GM21423 (cell line): Measurements from ENCODE around the gene KISS1.

ENCODE experiments used
- ATAC-seq: cut with Tn5 transposase; IDR thresholded peaks from one replicate; pipeline ENCODE4 v1.9.1; 2021; ENCODE audit warnings: mild to moderate bottlenecking, moderate library complexity; ENCODE audit not compliant: unreplicated experiment

KISS1 gene

DNA sequence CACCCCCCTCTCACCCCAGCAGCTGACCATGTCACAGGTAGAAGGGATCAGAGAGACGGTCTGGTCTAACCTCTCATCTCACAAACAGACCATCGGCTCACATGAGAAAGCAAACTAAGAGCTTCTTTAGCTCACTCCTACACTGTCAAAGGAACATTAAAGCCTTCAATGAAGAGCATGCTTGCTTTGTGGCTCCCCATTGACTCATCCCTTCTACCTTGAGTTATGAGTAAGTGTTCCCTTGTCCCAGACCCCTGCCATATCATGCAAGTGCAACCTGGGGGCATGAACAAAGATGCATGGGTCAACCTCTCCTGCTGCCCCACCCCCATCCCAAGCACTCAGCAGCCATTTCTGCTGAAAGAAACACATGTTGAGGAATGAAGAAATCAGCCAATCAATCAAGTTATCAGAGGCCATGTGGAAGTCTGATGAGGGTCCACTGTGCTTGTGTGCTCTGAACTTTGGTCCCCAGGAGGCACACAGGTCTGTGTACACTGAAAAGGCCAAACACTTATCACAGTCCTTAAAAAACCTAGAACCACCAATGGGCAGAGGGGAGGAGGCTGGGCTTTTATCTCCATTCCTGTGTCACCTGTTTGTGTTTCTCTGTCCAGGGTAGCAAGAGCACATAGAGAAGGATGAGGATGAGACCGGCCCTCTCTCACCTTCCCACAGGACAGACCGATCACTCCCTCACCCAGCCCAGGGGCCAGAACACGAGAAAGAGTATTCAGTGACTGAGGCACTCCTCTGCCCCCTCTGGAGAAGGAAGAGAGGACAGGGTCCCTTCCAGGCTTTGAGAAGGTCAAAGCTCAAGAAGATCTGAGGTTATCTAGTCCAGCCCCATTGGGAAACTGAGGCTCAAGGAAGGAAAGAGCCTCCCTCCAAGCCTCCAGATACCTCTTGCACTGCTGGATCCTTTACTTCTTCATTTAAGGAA is 54.0 kb downstream of the KISS1 start:
- no peak for ATAC-seq

GRCh38 chr1:204141131-204141530 is 55.2 kb downstream of the KISS1 start:
- ATAC-seq: no peak
